Kidney (tissue), 14 donors: Measurements from ENCODE around the gene DROSHA. TPM values are rescaled to one million over a fixed set of nuclear protein-coding genes. Genes with fewer than 3 reads are reported as not detected.

Experiments used
- DNase-seq, 5 donors: peaks; one replicate each; pipeline ENCODE4 v3.0.0-alpha.2; 2013 to 2020
- FAIRE-seq: peaks from 2 replicates; lab custom pipeline; 2012; peaks lifted over from hg19 to GRCh38; lab: Jason Lieb, UNC
- H3K27ac ChIP-seq, 2 donors: one replicate each; pipeline ENCODE4 v1.7.0; 2013; ENCODE audit warnings: low read depth in 2 of 2, low read length in 2 of 2, inconsistent platforms in 1 of 2
- H3K27me3 ChIP-seq: one replicate; pipeline ENCODE4 v1.7.1; 2013; ENCODE audit warnings: low read length, inconsistent platforms; ENCODE audit not compliant: control insufficient read depth, insufficient read depth
- H3K36me3 ChIP-seq, 3 donors: one replicate each; pipeline versions ENCODE4 v1.7.0 to v1.7.1; 2013; ENCODE audit warnings: low read length in 3 of 3, control low read depth in 1 of 3, inconsistent platforms in 1 of 3; ENCODE audit not compliant: insufficient read depth in 3 of 3, control insufficient read depth in 2 of 3
- H3K4me1 ChIP-seq, 3 donors: one replicate each; pipeline versions ENCODE4 v1.7.0 to v1.7.1; 2013; ENCODE audit warnings: low read length in 3 of 3, inconsistent platforms in 1 of 3, low read depth in 1 of 3; ENCODE audit not compliant: control insufficient read depth in 2 of 3, insufficient read depth in 2 of 3
- H3K4me3 ChIP-seq, 3 donors: one replicate each; pipeline versions ENCODE4 v1.7.0 to v1.8.1; 2013; ENCODE audit warnings: low read length in 3 of 3, control low read depth in 1 of 3, inconsistent platforms in 1 of 3
- H3K9ac ChIP-seq, 3 donors: one replicate each; pipeline versions ENCODE4 v1.7.0 to v1.7.1; 2013; ENCODE audit warnings: low read length in 3 of 3, control low read depth in 1 of 3, inconsistent platforms in 1 of 3
- H3K9me3 ChIP-seq, 3 donors: one replicate each; pipeline versions ENCODE4 v1.7.0 to v1.7.1; 2013; ENCODE audit warnings: low read length in 3 of 3, control low read depth in 1 of 3, inconsistent platforms in 1 of 3; ENCODE audit not compliant: control insufficient read depth in 2 of 3, insufficient read depth in 1 of 3
- CTCF ChIP-seq: IDR thresholded peaks from 3 replicates; pipeline ENCODE4 v1.5.1; 2012; ENCODE audit warnings: mild to moderate bottlenecking, moderate library complexity, borderline replicate concordance; ENCODE audit not compliant: insufficient read depth; ENCODE audit errors: extremely low read depth
- intact Hi-C: fragments of 100-400 bp; cut with DNase I; formaldehyde crosslinking; loops from one replicate; pipeline ENCODE4 v1.11.1; 2022
- polyA plus RNA-seq: library from polyadenylated mRNA; stranded (reverse); fragments of 350-450 nt; fragmentation: Illumina TruSeq; extraction: RNeasy Lipid Tissue Mini Kit (QIAGEN cat#74804); gene quantifications from one replicate; pipeline ENCODE4 v1.2.3, GENCODE V29; 2014; ENCODE audit warnings: low read depth, low replicate concordance; ENCODE audit not compliant: insufficient read depth
- total RNA-seq: library from RNA; stranded (reverse); fragmentation: NEBNext Ultra II Directional; extraction: Animal tissue kit (Norgen Biotek cat#: 25700); gene quantifications from one replicate; pipeline ENCODE4 v1.2.1, GENCODE V29; 2021
- donor health status: control.
- donor health status: control.
- donor health status: control.
- donor health status: control.
- donor health status: control.
- donor health status: DM: yes; HTN: yes; CAD: no.
- donor health status: Normal renal cell carcinoma (clear cell type).

DROSHA gene
- total and polyA plus RNA-seq, 2 donors from 2014 or later: 39.9 to 51.6 TPM

GRCh38 chr5:31536873-31537272 lies 5.0 kb upstream of the DROSHA start:
- DNase-seq (no peak), FAIRE-seq (peak; percentile 19)
- Histone ChIP-seq H3K36me3 (peaks cover 3 to 27% (median 16%) of the 10 kb centered on the region in 3 donors), H3K9me3 (no peaks in the 10 kb centered on the region), H3K27ac (no peak overlapping the region), H3K4me1 (peaks cover 0 to 8% (median 0%) of the 10 kb centered on the region in 3 donors), H3K9ac (no peak overlapping the region), H3K27me3 (no peaks in the 10 kb centered on the region), H3K4me3 (no peak overlapping the region)
- TF ChIP-seq CTCF: no peak
- intact Hi-C loops: no loop called here

GRCh38 chr5:31534527-31535046 lies 2.7 kb upstream of the DROSHA start:
- FAIRE-seq (no peak), DNase-seq (no peak)
- Histone ChIP-seq H3K4me1 (peaks cover 0 to 18% (median 7%) of the 10 kb centered on the region in 3 donors), H3K9ac (no peak overlapping the region), H3K9me3 (no peaks in the 10 kb centered on the region), H3K4me3 (no peak overlapping the region), H3K27me3 (no peaks in the 10 kb centered on the region), H3K27ac (no peak overlapping the region), H3K36me3 (peaks cover 3 to 15% (median 8%) of the 10 kb centered on the region in 3 donors)
- no peak for TF ChIP-seq CTCF
- intact Hi-C loops: no loop called here

DNA sequence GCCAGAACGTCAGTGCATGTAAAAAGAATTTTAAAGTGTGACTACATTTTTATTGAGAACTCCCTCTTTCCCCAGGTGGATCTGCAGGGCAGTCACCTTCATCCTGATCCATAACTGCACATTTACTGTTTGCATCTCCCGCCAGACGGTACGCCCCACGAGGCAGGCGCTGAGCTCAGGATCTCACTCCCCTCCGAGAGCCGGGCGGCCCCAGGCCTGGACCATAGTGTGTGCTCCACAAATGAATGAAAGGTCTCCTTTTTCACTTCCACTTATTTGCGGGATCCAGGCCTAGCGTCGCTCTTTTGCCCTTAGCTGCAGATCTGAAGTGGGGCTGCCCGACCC lies 378 bp downstream of the DROSHA start:
- Histone ChIP-seq H3K36me3 (peaks cover 4 to 24% (median 21%) of the 10 kb centered on the region in 3 donors), H3K9ac (peak overlapping the region; percentile 48 to 80 (median 68)), H3K27ac (no peak overlapping the region), H3K4me3 (peak overlapping the region; percentile 52 to 99 (median 91)), H3K27me3 (no peaks in the 10 kb centered on the region), H3K4me1 (peaks cover 0 to 18% (median 7%) of the 10 kb centered on the region in 3 donors), H3K9me3 (no peaks in the 10 kb centered on the region)
- DNase-seq (peak in 2 of 5 donors; percentile 35 to 71), FAIRE-seq (no peak)
- intact Hi-C loops: no loop called here
- TF ChIP-seq CTCF: no peak
